Esophagus muscularis mucosa (tissue), 4 donors: ENCODE data around the gene RAB40C. TPM values are rescaled to one million over a fixed set of nuclear protein-coding genes. Genes with fewer than 3 reads are reported as not detected.

Experiments
- DNase-seq: peaks from one replicate; pipeline ENCODE4 v3.0.0-alpha.2; 2017; ENCODE audit errors: extremely low spot score
- H3K27ac ChIP-seq, 4 donors: fragments of 200-600 bp; sonication (generic); replicated peaks in 1 of 4; 1 replicate in 3 of 4; 2 replicates in 1 of 4; pipeline ENCODE4 v1.5.1; 2016 to 2019; ENCODE audit warnings: mild to moderate bottlenecking in 1 of 4
- H3K27me3 ChIP-seq, 4 donors: fragments of 200-600 bp; sonication (generic); one replicate each; pipeline versions ENCODE4 v1.5.1 to v1.6.0; 2016 to 2019
- H3K36me3 ChIP-seq, 4 donors: fragments of 200-600 bp; sonication (generic); one replicate each; pipeline ENCODE4 v1.5.1; 2016 to 2019
- H3K4me1 ChIP-seq, 4 donors: fragments of 200-600 bp; sonication (generic); one replicate each; pipeline ENCODE4 v1.5.1; 2016 to 2019
- H3K4me3 ChIP-seq, 4 donors: fragments of 200-600 bp; sonication (generic); 1 replicate in 2 of 4; 2 replicates in 2 of 4; pipeline ENCODE4 v1.5.1; 2016 to 2019; ENCODE audit warnings: mild to moderate bottlenecking in 4 of 4, moderate library complexity in 1 of 4
- H3K9me3 ChIP-seq, 4 donors: fragments of 200-600 bp; sonication (generic); 1 replicate in 3 of 4; 2 replicates in 1 of 4; pipeline ENCODE4 v1.5.1; 2016 to 2019
- CTCF ChIP-seq, 3 experiments: fragments of 200-600 bp in 2 of 3; fragments of 450-650 bp in 1 of 3; sonication (generic) in 2 of 3; IDR thresholded peaks; one replicate each; pipeline ENCODE4 v1.5.1; 2017 to 2019; ENCODE audit warnings: antibody characterized with exemption in 3 of 3, mild to moderate bottlenecking in 2 of 3, moderate library complexity in 1 of 3
- EP300 ChIP-seq: sonication (generic); formaldehyde crosslinking; IDR thresholded peaks from one replicate; pipeline ENCODE4 v1.6.1; 2017; ENCODE audit warnings: antibody characterized with exemption
- POLR2A ChIP-seq: fragments of 450-650 bp; IDR thresholded peaks from one replicate; pipeline ENCODE4 v1.6.1; 2017; ENCODE audit warnings: antibody characterized with exemption, moderate library complexity, mild to moderate bottlenecking, low read depth
- POLR2AphosphoS5 ChIP-seq, 2 donors: sonication (generic); formaldehyde crosslinking; IDR thresholded peaks; one replicate each; pipeline ENCODE4 v1.6.1; 2017; ENCODE audit warnings: antibody characterized with exemption in 2 of 2
- WGBS: methylation state at CpG from one replicate; pipeline ENCODE4 v1.1.5; 2018; 5-methylcytosine and 5-hydroxymethylcytosine counted together
- intact Hi-C: fragments of 100-400 bp; cut with DNase I; formaldehyde crosslinking; loops from one replicate; pipeline ENCODE4 v1.15.1; 2023
- total RNA-seq, 4 donors: library from RNA; depleted of rRNA; stranded (reverse); fragments of >200 nt; gene quantifications; one replicate each; pipeline versions ENCODE4 v1.1.0 to v1.2.1, GENCODE V29; 2016

Gene RAB40C
- total RNA-seq, 4 donors from 2014 or later: 20.8 to 25.3 (median 23.0) TPM

GRCh38 chr16:646679-647172 is 56.9 kb downstream of the RAB40C start:
- H3K4me1 ChIP-seq: peaks cover 55 to 90% (median 73%) of the 10 kb centered on the region in 4 donors
- no peaks in the 10 kb centered on the region for H3K9me3 ChIP-seq
- 78% methylated on average over 19 of the region's 22 CpGs for WGBS
- intact Hi-C loops: no loop called here
- H3K27me3 ChIP-seq: no peaks in the 10 kb centered on the region
- peaks cover 0 to 8% (median 4%) of the 10 kb centered on the region in 4 donors for H3K36me3 ChIP-seq
- no peak for DNase-seq
- no peak overlapping the region for H3K4me3 ChIP-seq
- TF ChIP-seq CTCF (IDR thresholded peaks at IDR 0.05) (no peak), POLR2AphosphoS5 (IDR thresholded peaks at IDR 0.05) (no peak), POLR2A (no peak), EP300 (no peak)
- H3K27ac ChIP-seq: peak overlapping the region in 3 of 4 donors; percentile 47 to 57 (median 48)

GRCh38 chr16:647173-647902 is 57.5 kb downstream of the RAB40C start:
- no peak overlapping the region for H3K4me3 ChIP-seq
- intact Hi-C loops: no loop called here
- peak overlapping the region in 3 of 4 donors; percentile 49 to 92 (median 91) for H3K27ac ChIP-seq
- no peak for TF ChIP-seq CTCF (IDR thresholded peaks at IDR 0.05)
- TF ChIP-seq POLR2A: no peak
- TF ChIP-seq POLR2AphosphoS5 (IDR thresholded peaks at IDR 0.05): no peak
- no peak for TF ChIP-seq EP300
- H3K27me3 ChIP-seq: no peaks in the 10 kb centered on the region
- H3K9me3 ChIP-seq: no peaks in the 10 kb centered on the region
- H3K4me1 ChIP-seq: peaks cover 54 to 85% (median 72%) of the 10 kb centered on the region in 4 donors
- WGBS: 87% methylated on average over 15 of the region's 25 CpGs
- no peak for DNase-seq
- H3K36me3 ChIP-seq: peaks cover 0 to 14% (median 7%) of the 10 kb centered on the region in 4 donors

GRCh38 chr16:648071-648780 is 58.4 kb downstream of the RAB40C start:
- Histone ChIP-seq H3K27me3 (no peaks in the 10 kb centered on the region), H3K9me3 (no peaks in the 10 kb centered on the region), H3K4me1 (peaks cover 46 to 76% (median 63%) of the 10 kb centered on the region in 4 donors), H3K4me3 (peak overlapping the region; percentile 65 to 79 (median 76)), H3K36me3 (peaks cover 0 to 23% (median 12%) of the 10 kb centered on the region in 4 donors), H3K27ac (peak overlapping the region; percentile 83 to 92 (median 90))
- TF ChIP-seq EP300: no peak
- no peak for TF ChIP-seq POLR2AphosphoS5 (IDR thresholded peaks at IDR 0.05)
- TF ChIP-seq POLR2A: no peak
- peak; percentile 8 to 28 (median 9) for TF ChIP-seq CTCF (IDR thresholded peaks at IDR 0.05)
- DNase-seq: no peak
- intact Hi-C loops: no loop called here
- 43% methylated on average over 8 of the region's 24 CpGs for WGBS

- Histone ChIP-seq H3K4me3 (peak within 1 kb of the TSS; percentile 65 to 79 (median 76)), H3K4me1 (peaks cover 44 to 69% (median 55%) of the 10 kb centered on the region in 4 donors), H3K36me3 (peaks cover 0 to 30% (median 16%) of the 10 kb centered on the region in 4 donors), H3K9me3 (no peaks in the 10 kb centered on the region), H3K27me3 (no peaks in the 10 kb centered on the region), H3K27ac (peak within 1 kb of the TSS; percentile 83 to 92 (median 90))
- WGBS: 0% methylated on average over 30 of the region's 91 CpGs
- intact Hi-C loops: no loop called here
- DNase-seq: peak; percentile 96
- TF ChIP-seq POLR2AphosphoS5 (IDR thresholded peaks at IDR 0.05) (peak; percentile 89), CTCF (IDR thresholded peaks at IDR 0.05) (peak in 1 of 3 experiments; percentile 23), POLR2A (peak; percentile 41), EP300 (no peak)
These were observed 59.1 kb downstream of the RAB40C start, which contains the start of gene WDR90 for GRCh38 chr16:648781-649589. WDR90 (plus strand) TSS chr16:649365; CDS start chr16:649417, 52 bp downstream.
